NOMO-1 treated with dmso at 0.1 percent for 144 hours (cell line): ENCODE results near the gene WTAP.
"Not testable (repeated sequence)": the region's sequence is repeated elsewhere in the genome, so short reads cannot be mapped to it uniquely, and the experiment has no call there.

Source experiments
- DNase-seq: peaks from one replicate; lab custom pipeline; 2025; ENCODE audit not compliant: unreplicated experiment; lab: John Stamatoyannopoulos, UW

Gene WTAP

GRCh38 chr6:159727717-159728445 is 575 bp downstream of the WTAP start:
- peak; percentile 22 for DNase-seq

GRCh38 chr6:159728531-159728964 is 1.2 kb downstream of the WTAP start:
- DNase-seq = no peak

DNA sequence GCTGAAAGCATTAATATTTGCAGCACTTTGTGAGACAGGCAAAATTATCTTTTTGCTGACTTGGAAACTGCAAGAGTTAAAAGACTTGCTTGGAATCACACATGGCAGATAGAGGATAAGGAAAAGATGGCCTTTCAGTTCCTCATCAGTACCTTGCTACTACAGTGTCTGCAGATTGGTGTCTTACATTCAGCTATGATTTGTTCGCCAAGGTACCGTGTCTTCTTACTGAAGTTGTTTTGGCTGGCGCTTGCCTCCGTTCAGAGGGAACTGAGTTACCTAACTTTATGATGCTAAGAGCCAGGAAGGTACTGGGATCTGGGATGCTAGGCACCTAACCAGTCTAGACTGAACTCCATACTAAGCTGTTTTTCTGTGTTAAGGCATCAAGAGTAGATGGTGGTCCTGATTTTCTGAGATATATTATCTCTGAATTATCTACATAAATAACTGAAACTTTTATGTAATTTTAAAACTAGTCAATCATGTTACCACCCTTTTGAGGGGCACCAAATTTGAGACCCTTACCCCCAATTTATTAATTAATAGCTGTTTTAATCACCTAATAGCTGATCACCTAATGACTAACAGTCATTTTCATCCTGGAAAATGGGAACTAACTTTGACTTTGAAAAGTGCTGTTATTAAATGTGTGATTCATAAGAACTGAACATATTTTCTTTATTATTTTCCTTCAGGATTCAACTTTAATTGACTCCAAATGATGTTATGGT is 2.5 kb downstream of the WTAP start:
- DNase-seq = no peak

- no peak for DNase-seq
Observed at GRCh38 chr6:159730332-159730676, 3.0 kb downstream of the WTAP start.

DNA sequence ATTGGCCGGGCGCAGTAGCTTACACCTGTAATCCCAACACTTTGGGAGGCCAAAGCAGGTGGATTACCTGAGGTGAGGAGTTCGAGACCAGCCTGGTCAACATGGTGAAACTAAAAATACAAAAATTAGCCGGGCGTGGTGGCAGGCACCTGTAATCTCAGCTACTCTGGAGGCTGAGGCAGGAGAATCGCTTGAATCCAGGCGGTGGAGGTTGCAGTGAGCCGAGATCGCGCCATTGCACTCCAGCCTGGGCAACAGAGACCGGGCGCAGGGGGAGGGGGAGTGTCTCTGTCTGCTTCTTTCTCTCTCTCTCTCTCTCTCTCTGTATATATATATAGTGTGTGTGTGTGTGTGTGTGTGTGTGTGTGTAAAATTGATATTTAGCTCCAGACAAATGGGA is 5.2 kb downstream of the WTAP start:
- not testable (repeated sequence) for DNase-seq

GRCh38 chr6:159733395-159733794 is 6.1 kb downstream of the WTAP start:
- not testable (repeated sequence) for DNase-seq

DNA sequence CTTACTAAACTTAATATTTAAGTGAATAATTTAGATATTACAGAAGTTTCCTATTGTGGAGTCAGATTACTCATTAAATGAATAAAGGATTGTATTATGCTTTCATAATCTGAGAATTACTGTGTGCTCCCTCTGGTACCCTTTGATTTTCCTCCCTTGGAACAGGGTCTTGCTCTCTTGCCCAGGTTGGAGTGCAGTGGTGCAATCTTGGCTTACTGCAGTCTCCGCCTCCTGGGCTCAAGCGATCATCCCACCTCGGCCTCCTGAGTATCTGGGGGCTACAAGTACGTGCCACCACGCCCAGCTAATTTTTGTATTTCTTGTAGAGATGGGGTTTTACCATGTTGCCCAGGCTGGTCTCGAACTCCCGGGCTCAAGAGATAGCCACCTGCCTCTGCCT is 9.6 kb downstream of the WTAP start:
- no peak for DNase-seq

DNA sequence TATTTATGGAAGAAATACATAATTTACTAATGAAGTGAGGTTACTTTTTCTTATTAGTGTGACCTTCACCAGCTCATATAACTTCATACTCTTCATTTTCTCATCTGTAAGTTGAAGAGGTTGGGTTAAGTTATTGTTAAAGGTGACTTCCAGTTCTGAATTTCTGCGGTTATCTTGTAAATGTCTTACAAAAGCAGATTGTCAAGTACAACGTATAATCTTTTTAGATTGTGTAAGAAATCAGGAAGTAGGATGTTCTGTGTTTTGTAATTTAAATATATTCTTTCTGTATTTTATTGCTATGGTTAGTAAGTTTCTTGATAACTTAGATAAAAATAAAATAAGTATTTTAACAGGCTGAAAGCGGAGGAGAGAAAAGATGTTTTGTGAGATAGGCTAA is 12.0 kb downstream of the WTAP start:
- DNase-seq = peak; percentile 43

DNA sequence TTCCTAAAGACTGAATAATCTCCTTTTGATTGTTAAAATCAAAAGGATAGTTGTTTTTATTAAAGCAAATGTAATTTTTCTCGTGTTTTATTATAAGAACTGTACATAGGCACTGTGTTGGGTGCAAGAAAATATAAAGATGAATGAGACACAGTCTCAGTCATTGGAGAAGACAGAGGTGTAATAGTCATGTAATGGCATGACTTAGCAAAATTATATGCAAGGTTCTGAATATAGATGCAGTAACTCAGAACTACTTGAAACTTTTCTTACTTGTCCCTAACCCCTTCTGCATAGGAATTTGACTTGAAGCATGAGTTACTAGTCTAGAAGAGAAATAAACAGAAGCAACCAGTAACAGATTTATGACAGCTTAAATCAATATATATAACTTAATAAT is 14.9 kb downstream of the WTAP start:
- DNase-seq = no peak

GRCh38 chr6:159745081-159745480 is 17.8 kb downstream of the WTAP start:
- DNase-seq = no peak

DNA sequence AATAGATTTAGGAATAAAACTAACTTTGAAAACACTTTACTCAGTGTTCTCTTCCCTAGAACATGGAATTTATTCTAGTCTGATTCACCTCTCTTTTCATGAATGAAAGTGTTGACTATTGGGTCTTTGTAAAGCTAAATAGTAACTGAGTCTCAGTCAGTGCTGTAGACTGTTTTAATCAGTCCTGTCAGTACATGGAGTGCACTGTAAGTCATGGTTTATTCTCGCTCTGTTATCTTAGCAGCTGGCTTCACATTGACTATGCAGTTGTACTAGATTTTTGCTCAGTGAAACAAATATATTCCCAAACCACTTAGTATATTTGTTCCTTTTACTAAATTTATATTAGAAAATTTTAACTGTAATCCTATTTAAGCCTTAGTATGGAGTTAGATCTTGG is 19.5 kb downstream of the WTAP start:
- no peak for DNase-seq

DNA sequence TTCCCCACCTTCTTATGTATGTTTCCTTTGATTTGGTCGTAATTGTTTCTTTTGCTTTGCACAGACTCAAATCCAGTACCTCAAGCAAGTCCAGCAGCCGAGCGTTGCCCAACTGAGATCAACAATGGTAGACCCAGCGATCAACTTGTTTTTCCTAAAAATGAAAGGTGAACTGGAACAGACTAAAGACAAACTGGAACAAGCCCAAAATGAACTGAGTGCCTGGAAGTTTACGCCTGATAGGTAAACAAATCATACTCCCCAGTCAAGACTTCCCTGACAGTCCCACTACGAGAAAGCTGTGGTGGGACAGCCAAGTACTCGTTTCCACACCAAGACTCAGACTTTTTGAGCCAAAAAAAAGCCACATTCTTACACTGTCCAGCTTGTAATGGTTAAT is 20.8 kb downstream of the WTAP start:
- DNase-seq = not testable (repeated sequence)

GRCh38 chr6:159751448-159751847 is 24.1 kb downstream of the WTAP start:
- DNase-seq = no peak

DNA sequence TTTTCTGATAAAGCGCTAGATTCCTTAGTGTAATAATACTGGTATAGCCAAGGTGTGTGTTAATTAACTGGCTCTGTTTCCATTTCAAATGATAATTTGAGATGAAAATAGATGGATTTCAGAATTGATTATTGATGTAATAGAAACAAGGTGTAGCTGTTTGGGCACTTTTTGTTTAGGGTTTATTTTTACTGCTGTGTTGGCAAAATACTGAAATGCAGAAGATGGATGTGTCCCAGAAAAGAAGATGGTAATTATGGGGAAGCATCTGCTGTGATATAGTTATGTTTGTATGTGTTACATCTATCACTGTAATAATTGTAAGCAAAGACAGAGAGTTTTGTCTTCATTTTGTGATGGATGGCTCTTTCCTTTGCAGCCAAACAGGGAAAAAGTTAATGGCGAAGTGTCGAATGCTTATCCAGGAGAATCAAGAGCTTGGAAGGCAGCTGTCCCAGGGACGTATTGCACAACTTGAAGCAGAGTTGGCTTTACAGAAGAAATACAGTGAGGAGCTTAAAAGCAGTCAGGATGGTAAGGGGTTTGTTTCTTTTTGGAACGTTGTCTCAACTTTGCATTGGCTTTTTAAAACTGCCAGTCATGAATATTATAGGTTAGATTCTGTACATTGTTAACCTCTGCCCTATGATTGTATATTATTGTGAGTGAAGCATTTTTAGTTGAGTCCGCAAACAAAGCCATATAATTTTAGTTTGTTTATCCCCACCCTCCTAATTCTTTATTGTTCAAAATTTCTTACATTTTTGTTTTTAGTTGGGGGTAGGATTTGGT is 26.0 kb downstream of the WTAP start:
- DNase-seq = no peak

GRCh38 chr6:159754401-159754800 is 27.1 kb downstream of the WTAP start:
- DNase-seq = no peak

DNA sequence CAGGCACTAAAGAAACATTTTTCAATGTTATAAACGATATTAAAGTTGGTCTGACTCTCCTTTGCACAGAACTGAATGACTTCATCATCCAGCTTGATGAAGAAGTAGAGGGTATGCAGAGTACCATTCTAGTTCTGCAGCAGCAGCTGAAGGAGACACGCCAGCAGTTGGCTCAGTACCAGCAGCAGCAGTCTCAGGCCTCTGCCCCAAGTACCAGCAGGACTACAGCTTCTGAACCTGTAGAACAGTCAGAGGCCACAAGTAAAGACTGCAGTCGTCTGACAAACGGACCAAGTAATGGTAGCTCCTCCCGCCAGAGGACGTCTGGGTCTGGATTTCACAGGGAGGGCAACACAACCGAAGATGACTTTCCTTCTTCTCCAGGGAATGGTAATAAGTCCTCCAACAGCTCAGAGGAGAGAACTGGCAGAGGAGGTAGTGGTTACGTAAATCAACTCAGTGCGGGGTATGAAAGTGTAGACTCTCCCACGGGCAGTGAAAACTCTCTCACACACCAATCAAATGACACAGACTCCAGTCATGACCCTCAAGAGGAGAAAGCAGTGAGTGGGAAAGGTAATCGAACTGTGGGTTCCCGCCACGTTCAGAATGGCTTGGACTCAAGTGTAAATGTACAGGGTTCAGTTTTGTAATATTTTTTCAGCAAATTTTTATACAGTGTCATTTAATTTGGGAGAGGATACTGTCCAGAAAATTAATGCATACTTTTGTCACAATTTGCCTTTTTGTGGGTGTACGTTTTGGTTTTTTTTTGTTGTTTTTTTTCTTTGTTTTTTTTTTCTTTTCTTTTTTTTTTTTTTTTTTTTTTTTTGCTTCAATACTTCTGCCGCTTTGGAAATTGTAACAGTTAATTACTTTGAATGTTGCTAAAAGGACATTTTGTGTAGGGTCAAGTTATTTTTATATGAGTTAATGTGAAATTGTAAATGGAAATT is 27.9 kb downstream of the WTAP start:
- DNase-seq = no peak

- DNase-seq = no peak
Observed at GRCh38 chr6:159756508-159756907, 29.2 kb downstream of the WTAP start.

DNA sequence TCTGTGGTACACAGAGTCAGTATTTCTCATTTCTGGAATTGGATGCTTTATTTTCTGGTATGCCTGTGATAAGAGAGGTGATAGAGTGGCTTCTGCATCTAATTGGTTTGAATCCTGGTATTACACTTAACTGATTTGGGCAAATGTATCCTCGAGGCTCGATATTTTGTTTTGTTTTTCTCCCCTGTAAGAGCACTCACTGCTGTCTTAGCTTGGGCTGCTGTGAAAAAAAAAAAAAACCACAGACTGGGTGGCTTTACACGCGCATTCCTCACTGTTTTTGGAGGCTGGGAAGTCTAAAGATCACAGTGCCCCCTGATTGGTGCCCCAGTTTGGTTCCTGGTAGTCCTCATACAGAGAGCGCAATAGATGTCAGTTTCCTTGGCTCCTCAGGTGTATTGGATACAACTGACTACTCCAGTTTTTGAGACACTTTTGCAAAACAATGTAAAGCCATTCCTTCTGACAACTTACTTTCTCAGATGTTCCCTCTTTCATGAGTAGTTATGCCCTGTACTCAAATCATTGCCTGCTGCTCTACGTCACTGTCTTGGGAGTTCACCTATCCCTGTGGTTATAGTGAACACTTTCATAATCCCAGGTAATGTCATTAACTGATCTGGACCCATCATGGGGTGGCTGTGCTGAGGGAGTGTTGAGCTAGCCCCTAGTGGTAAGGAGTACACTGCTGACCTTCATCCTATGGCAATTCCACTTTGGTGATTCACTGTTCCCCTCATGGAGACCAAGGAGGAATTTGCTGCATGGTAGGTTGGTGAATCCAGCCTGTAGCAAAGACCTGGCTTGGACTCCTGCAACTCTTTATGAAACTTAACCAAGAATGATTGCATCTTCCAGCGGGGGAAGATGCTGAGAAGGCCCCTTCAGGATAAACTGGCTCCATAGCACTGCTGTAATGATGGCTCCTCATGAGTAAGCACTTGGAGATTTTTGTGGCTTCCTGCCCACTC is 31.0 kb downstream of the WTAP start:
- DNase-seq = no peak

GRCh38 chr6:159759645-159760044 is 32.3 kb downstream of the WTAP start:
- DNase-seq = no peak
